A549 treated with AZD2906 at 1 μM for 4 hours (cell line): ENCODE measurements around the gene IFT43. TPM values are rescaled to one million over a fixed set of nuclear protein-coding genes. Genes with fewer than 3 reads are reported as not detected.

Experiments
- total RNA-seq: library from RNA; stranded (reverse); fragments of 200-300 nt; extraction: Qiagen RNA extraction; gene quantifications from 5 replicates; pipeline ENCODE4 v1.2.3, GENCODE V29; 2022

Gene IFT43
- 34.7 to 41.2 TPM (median 35.6 TPM) in 5 replicates for total RNA-seq

GRCh38 chr14:75985618-75986438 lies at the start of gene IFT43:
Gene IFT43, plus strand, starts transcription at chr14:75985763. Its CDS starts 24 bp downstream, at chr14:75985787.

DNA sequence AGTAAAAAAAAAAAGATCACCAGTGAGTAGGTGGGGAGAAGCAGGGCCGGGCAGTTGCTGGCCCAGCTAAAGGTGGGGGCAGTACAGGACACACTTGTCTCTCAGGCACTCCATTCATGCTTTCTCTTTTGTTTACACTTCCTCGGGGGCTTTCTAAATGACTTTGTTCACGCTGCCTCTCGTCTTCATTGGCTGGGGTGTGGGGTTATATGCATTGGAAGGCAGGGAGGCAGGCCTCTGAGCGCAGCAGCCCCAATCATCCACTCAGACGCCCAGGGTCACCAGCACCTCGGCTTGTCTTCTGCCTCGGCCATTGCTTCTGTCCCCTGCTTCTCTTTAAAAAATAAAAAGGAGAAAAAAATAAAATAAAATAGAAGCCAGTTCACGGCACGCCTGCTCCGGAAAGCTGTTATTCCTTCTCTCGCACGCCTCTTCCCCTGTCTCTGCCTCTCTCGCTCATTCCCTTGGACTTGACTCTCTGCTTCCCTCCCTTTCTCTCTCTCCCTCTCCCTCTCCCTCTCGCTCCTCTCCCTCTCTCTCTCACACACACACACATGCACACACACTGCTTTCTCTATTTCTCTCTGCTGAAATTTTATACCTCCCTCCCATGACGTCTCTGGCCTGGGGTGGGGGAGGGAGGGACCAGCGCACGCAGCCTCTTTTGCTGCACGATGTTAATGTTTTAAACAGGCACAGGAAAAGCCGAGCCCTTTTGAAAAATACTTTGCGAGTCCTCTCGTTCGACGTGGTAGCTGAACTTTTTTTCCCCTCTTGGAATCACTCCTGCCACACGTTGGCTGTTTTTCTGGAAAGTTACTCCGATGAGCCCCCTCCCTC lies 3.9 kb upstream of the IFT43 start, which contains the start of gene TGFB3:
TSS of gene TGFB3 (minus strand) at position 570 of the 840 bp plus-strand sequence. CDS start 1,102 bp downstream, outside the sequence.

Other genes with a start within 250 kb of the IFT43 start
- 0.53 to 0.84 TPM (median 0.68 TPM) in 5 replicates for gene TGFB3, start 3.8 kb upstream of the IFT43 start, total RNA-seq
- gene GPATCH2L, start 166.2 kb downstream of the IFT43 start, total RNA-seq = 17.0 to 23.6 TPM (median 21.7 TPM) in 5 replicates